Measurements from ENCODE around the gene NBAS. TPM values are rescaled to one million over a fixed set of nuclear protein-coding genes. Genes with fewer than 3 reads are reported as not detected.

Gene NBAS
- total RNA-seq, 1 experiment from 2014 or later: 36.3 TPM

GRCh38 chr2:15163326-15163725 is 397.8 kb downstream of the NBAS start:
- TF ChIP-seq REST (IDR thresholded peaks at IDR 0.05; ENCODE audit: insufficient read depth in 1 of 2, low read depth in 2 of 2, low read length in 1 of 2): no peak
- TF ChIP-seq SIN3A (IDR thresholded peaks at IDR 0.05; ENCODE audit: borderline replicate concordance, insufficient read depth, low read depth, low read length): no peak
- no peak for TF ChIP-seq POLR2AphosphoS5 (IDR thresholded peaks at IDR 0.05; ENCODE audit: low read depth, low read length)
- TF ChIP-seq TCF7L2 (IDR thresholded peaks at IDR 0.05; ENCODE audit: low read depth, low read length): no peak
- TF ChIP-seq CTCF (IDR thresholded peaks at IDR 0.05): no peak
- ChIA-PET CTCF (no interaction called here), POLR2A (interaction anchor here (0.6 kb wide), 1 partner anchor 493 kb away, joined by 3 read pairs; no protein-coding TSS in a partner anchor)
- in situ Hi-C loops (cut with HindIII; ENCODE audit: low pct_unique_long_range_greater_than_20kb, low sequenced_read_pairs) (no loop called here), intact Hi-C loops (cut with micrococcal nuclease; ENCODE audit: unreplicated experiment) (no loop called here)
- ATAC-seq: no peak
- no TSS peak for BruUV-seq (replicated peaks)
- Histone ChIP-seq H3K27ac (ENCODE audit: low read length) (no peak overlapping the region), H3K36me3 (ENCODE audit: control insufficient read depth, insufficient read depth, low read length) (no peaks in the 10 kb centered on the region), H3K4me3 (ENCODE audit: low read depth in 2 of 2, low read length in 2 of 2) (no peak overlapping the region), H3K9me3 (ENCODE audit: control insufficient read depth, insufficient read depth, low read depth, low read length) (no peaks in the 10 kb centered on the region), H3K4me1 (ENCODE audit: control insufficient read depth, insufficient read depth, low read length) (no peaks in the 10 kb centered on the region), H3K27me3 (ENCODE audit: control insufficient read depth, insufficient read depth, low read length) (no peaks in the 10 kb centered on the region)
- no peak for DNase-seq (ENCODE audit: low read depth, low spot score)

GRCh38 chr2:15162620-15163019 is 398.5 kb downstream of the NBAS start:
- BruUV-seq (replicated peaks): no TSS peak
- CTCF ChIA-PET: no interaction called here
- no peaks in the 10 kb centered on the region for H3K4me1 ChIP-seq (ENCODE audit: control insufficient read depth, insufficient read depth, low read length)
- H3K36me3 ChIP-seq (ENCODE audit: control insufficient read depth, insufficient read depth, low read length): no peaks in the 10 kb centered on the region
- DNase-seq (ENCODE audit: low read depth, low spot score) (no peak), ATAC-seq (no peak)
- no peak overlapping the region for H3K4me3 ChIP-seq (ENCODE audit: low read depth in 2 of 2, low read length in 2 of 2)
- POLR2A ChIA-PET: no interaction called here
- H3K9me3 ChIP-seq (ENCODE audit: control insufficient read depth, insufficient read depth, low read depth, low read length): no peaks in the 10 kb centered on the region
- in situ Hi-C loops (cut with HindIII; ENCODE audit: low pct_unique_long_range_greater_than_20kb, low sequenced_read_pairs) (no loop called here), intact Hi-C loops (cut with micrococcal nuclease; ENCODE audit: unreplicated experiment) (no loop called here)
- H3K27me3 ChIP-seq (ENCODE audit: control insufficient read depth, insufficient read depth, low read length): no peaks in the 10 kb centered on the region
- no peak overlapping the region for H3K27ac ChIP-seq (ENCODE audit: low read length)
- TF ChIP-seq POLR2AphosphoS5 (IDR thresholded peaks at IDR 0.05; ENCODE audit: low read depth, low read length): no peak
- no peak for TF ChIP-seq SIN3A (IDR thresholded peaks at IDR 0.05; ENCODE audit: borderline replicate concordance, insufficient read depth, low read depth, low read length)
- no peak for TF ChIP-seq TCF7L2 (IDR thresholded peaks at IDR 0.05; ENCODE audit: low read depth, low read length)
- TF ChIP-seq REST (IDR thresholded peaks at IDR 0.05; ENCODE audit: insufficient read depth in 1 of 2, low read depth in 2 of 2, low read length in 1 of 2): no peak
- TF ChIP-seq CTCF (IDR thresholded peaks at IDR 0.05): no peak

Measured in Panc1 (cell line).